ENCODE results near the gene SNHG17. TPM values are rescaled to one million over a fixed set of nuclear protein-coding genes. Genes with fewer than 3 reads are reported as not detected.

Gene SNHG17
- total and polyA plus RNA-seq, 2 of the 4 experiments (the other 2 are of a cell fraction), result 5.4 to 38.2 TPM

DNA sequence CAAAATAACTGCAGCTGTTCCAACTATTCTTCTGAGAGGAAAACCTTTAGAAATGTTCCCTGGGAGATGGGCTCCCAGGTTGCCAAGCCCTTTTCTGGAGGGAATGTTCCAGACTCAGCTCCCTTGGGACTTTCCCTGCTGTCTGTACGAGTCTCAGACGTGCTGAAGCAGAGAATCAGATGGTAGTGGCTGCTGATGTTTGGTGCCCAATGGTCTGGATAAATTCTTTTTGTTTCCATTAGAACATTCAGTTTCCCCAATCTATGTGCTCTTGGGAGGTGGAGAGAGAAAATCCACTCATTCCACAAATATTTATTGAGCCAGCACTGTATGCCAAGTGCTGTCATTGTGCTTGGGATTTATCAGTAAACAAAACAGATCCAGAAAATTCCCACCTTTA lies 40.0 kb downstream of the SNHG17 start:
- H3K27ac ChIP-seq (ENCODE audit: insufficient read depth, low read length), result no peak overlapping the region
- BruUV-seq (replicated peaks), result no TSS peak
- ATAC-seq (ENCODE audit: low read depth), result peak; percentile 66

More for the DNA sequence above, 40.0 kb downstream of the SNHG17 start:
- peaks cover 20% of the 10 kb centered on the region for H3K27me3 ChIP-seq (ENCODE audit: control insufficient read depth, insufficient read depth, low read length)
- no peak overlapping the region for H2AK9ac ChIP-seq (replicated peaks; ENCODE audit: low read depth, low read length, poor library complexity)
- no peak overlapping the region for H3K9ac ChIP-seq (ENCODE audit: low read depth, low read length)
- no peak overlapping the region for H4K5ac ChIP-seq (ENCODE audit: low read depth, low read length)
- no peak overlapping the region for H3K23ac ChIP-seq (ENCODE audit: low read depth, low read length)
- H3K9me1 ChIP-seq (ENCODE audit: insufficient read depth, low read length), result 0 out of 2 replicates have a peak, but pooled peaks cover 4% of the 10 kb centered on the region
- H2BK15ac ChIP-seq (ENCODE audit: low read depth, low read length), result no peak overlapping the region
- no peak overlapping the region for H3K4me2 ChIP-seq (ENCODE audit: low read depth, low read length)
- no peak overlapping the region for H3K14ac ChIP-seq (replicated peaks; ENCODE audit: low read depth, low read length)
- no peak overlapping the region for H2BK20ac ChIP-seq (ENCODE audit: low read depth, low read length)
- H3K9me3 ChIP-seq (ENCODE audit: control insufficient read depth, insufficient read depth, low read length), result no peaks in the 10 kb centered on the region
- in situ Hi-C loops (cut with MboI; ENCODE audit: low sequenced_read_pairs) (loop anchor here (25.0 kb wide), 1 partner anchor 1133 kb away; the partner anchor contains the start of gene GHRH), intact Hi-C loops (cut with micrococcal nuclease) (no loop called here), dilution Hi-C loops (cut with HindIII; ENCODE audit: low sequenced_read_pairs, unreplicated experiment) (no loop called here)
- no peak overlapping the region for H4K91ac ChIP-seq (ENCODE audit: insufficient read depth, low read depth, low read length)
- ChIA-PET POLR2A (ENCODE audit: unreplicated experiment) (no interaction called here), CTCF (no interaction called here)
- H2BK5ac ChIP-seq (ENCODE audit: low read depth, low read length, poor library complexity, severe bottlenecking), result no peak overlapping the region
- TF ChIP-seq, protein P1, sequence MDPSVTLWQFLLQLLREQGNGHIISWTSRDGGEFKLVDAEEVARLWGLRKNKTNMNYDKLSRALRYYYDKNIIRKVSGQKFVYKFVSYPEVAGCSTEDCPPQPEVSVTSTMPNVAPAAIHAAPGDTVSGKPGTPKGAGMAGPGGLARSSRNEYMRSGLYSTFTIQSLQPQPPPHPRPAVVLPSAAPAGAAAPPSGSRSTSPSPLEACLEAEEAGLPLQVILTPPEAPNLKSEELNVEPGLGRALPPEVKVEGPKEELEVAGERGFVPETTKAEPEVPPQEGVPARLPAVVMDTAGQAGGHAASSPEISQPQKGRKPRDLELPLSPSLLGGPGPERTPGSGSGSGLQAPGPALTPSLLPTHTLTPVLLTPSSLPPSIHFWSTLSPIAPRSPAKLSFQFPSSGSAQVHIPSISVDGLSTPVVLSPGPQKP (IDR thresholded peaks at IDR 0.05; ENCODE audit: borderline replicate concordance, low read depth, low read length), result no peak
- no peak for TF ChIP-seq BHLHE40 (IDR thresholded peaks at IDR 0.05; ENCODE audit: low read depth, low read length)
- TF ChIP-seq SMC3 (IDR thresholded peaks at IDR 0.05; ENCODE audit: low read depth, low read length), result no peak
- TF ChIP-seq, protein P2, sequence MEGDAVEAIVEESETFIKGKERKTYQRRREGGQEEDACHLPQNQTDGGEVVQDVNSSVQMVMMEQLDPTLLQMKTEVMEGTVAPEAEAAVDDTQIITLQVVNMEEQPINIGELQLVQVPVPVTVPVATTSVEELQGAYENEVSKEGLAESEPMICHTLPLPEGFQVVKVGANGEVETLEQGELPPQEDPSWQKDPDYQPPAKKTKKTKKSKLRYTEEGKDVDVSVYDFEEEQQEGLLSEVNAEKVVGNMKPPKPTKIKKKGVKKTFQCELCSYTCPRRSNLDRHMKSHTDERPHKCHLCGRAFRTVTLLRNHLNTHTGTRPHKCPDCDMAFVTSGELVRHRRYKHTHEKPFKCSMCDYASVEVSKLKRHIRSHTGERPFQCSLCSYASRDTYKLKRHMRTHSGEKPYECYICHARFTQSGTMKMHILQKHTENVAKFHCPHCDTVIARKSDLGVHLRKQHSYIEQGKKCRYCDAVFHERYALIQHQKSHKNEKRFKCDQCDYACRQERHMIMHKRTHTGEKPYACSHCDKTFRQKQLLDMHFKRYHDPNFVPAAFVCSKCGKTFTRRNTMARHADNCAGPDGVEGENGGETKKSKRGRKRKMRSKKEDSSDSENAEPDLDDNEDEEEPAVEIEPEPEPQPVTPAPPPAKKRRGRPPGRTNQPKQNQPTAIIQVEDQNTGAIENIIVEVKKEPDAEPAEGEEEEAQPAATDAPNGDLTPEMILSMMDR (conservative IDR thresholded peaks at IDR 0.05; ENCODE audit: low read depth, low read length), result no peak
- no peak for TF ChIP-seq POLR2A (IDR thresholded peaks at IDR 0.05; ENCODE audit: low read depth, low read length)
- no peak for TF ChIP-seq MAFK (IDR thresholded peaks at IDR 0.05; ENCODE audit: low read depth, low read length)
- TF ChIP-seq CHD1 (IDR thresholded peaks at IDR 0.05; ENCODE audit: low read depth, low read length), result no peak
- TF ChIP-seq RCOR1 (IDR thresholded peaks at IDR 0.05; ENCODE audit: insufficient replicate concordance, low read length), result no peak
- no peak overlapping the region for H4K8ac ChIP-seq (ENCODE audit: low read depth in 2 of 2, low read length in 2 of 2)
- H3K56ac ChIP-seq (ENCODE audit: extremely low read depth, insufficient read depth, low read length), result no peak overlapping the region
- no peak for DNase-seq
- no peak overlapping the region for H3K4me3 ChIP-seq (ENCODE audit: insufficient read depth, low read depth, low read length)
- H2AK5ac ChIP-seq (ENCODE audit: low read depth, low read length), result no peak overlapping the region
- no CpG with 5 or more reads among the region's 2 CpGs for WGBS, 2 experiments (ENCODE audit: extremely low coverage in 2 of 2, insufficient read length in 1 of 2)
- no peaks in the 10 kb centered on the region for H3K79me1 ChIP-seq (ENCODE audit: low read depth in 1 of 2, low read length in 2 of 2)
- H3K36me3 ChIP-seq (ENCODE audit: control insufficient read depth, insufficient read depth, low read length), result no peaks in the 10 kb centered on the region
- no peak overlapping the region for H2BK120ac ChIP-seq (ENCODE audit: low read depth, low read length)
- no peak overlapping the region for H3K4ac ChIP-seq (ENCODE audit: low read depth, low read length)
- no peak overlapping the region for H2AFZ ChIP-seq (replicated peaks; ENCODE audit: low read length, poor library complexity)
- no peaks in the 10 kb centered on the region for H4K20me1 ChIP-seq (ENCODE audit: insufficient read depth, low read length)
- H3K18ac ChIP-seq (ENCODE audit: low read depth, low read length), result no peak overlapping the region
- H3K4me1 ChIP-seq (ENCODE audit: control insufficient read depth, insufficient read depth, low read length), result peaks cover 2% of the 10 kb centered on the region; the same call in 1 of the 2 replicates
